Central memory CD8-positive, alpha-beta T cell (primary cell): Measurements from ENCODE around the gene FCHO1.

Experiments
- ATAC-seq: fragments of 150-1000 bp; cut with Tn5 transposase; replicated peaks from 2 replicates; pipeline ENCODE4 v1.10.0; 2022; ENCODE audit warnings: mild to moderate bottlenecking, moderate FRiP score, moderate number of reproducible peaks; ENCODE audit not compliant: poor library complexity, severe bottlenecking; ENCODE audit errors: extremely low read depth
- DNase-seq, 2 donors: peaks; one replicate each; pipeline ENCODE4 v3.0.0; 2021; ENCODE audit warnings: low spot score in 2 of 2
- H3K27ac Mint-ChIP-seq: one replicate; pipeline ENCODE4 v1.8.0; 2022; ENCODE audit warnings: low read depth, mild to moderate bottlenecking, moderate library complexity, mixed read lengths
- H3K27me3 Mint-ChIP-seq: one replicate; pipeline ENCODE4 v1.8.0; 2022; ENCODE audit warnings: mixed read lengths
- H3K36me3 Mint-ChIP-seq: one replicate; pipeline ENCODE4 v1.8.0; 2022; ENCODE audit warnings: mild to moderate bottlenecking, moderate library complexity, mixed read lengths; ENCODE audit not compliant: insufficient read depth
- H3K4me1 Mint-ChIP-seq: one replicate; pipeline ENCODE4 v1.8.0; 2022; ENCODE audit warnings: mixed read lengths
- H3K4me3 Mint-ChIP-seq: one replicate; pipeline ENCODE4 v1.8.0; 2022; ENCODE audit warnings: mild to moderate bottlenecking, moderate library complexity, mixed read lengths
- H3K9me3 Mint-ChIP-seq: one replicate; pipeline ENCODE4 v1.8.0; 2022; ENCODE audit warnings: mixed read lengths

Gene FCHO1

GRCh38 chr19:17757125-17757524 lies 5.8 kb downstream of the FCHO1 start:
- ATAC-seq, result no peak

DNA sequence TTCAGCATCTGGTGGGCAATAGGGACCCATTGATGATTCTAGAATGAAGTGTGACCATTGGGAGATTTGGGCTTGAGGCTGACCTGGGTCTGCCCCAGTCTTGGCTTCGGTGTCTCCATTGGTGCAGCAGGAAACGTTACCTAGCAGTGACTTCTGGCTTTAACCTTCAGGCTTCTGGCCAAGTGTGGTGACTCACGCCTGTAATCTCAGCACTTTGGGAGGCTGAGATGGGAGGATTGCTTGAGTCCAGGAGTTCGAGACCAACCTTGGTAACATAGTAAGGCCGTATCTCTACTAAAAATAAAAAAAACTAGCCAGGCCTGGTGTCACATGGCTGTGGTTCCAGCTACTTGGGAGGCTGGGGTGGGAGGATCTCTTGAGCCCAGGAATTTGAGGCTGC lies 7.2 kb downstream of the FCHO1 start:
- Mint-ChIP-seq H3K36me3 (peaks cover 30% of the 10 kb centered on the region), H3K9me3 (no peaks in the 10 kb centered on the region), H3K27me3 (no peaks in the 10 kb centered on the region), H3K4me3 (no peak overlapping the region), H3K4me1 (peaks cover 14% of the 10 kb centered on the region), H3K27ac (no peak overlapping the region)
- ATAC-seq, result no peak
- no peak for DNase-seq

More at GRCh38 chr19:17757125-17757524, 5.8 kb downstream of the FCHO1 start:
- Mint-ChIP-seq H3K36me3 (peaks cover 21% of the 10 kb centered on the region), H3K27ac (no peak overlapping the region), H3K4me3 (no peak overlapping the region), H3K9me3 (no peaks in the 10 kb centered on the region), H3K4me1 (peaks cover 14% of the 10 kb centered on the region), H3K27me3 (no peaks in the 10 kb centered on the region)
- DNase-seq, result no peak

GRCh38 chr19:17761148-17761547 lies 9.9 kb downstream of the FCHO1 start:
- H3K27ac Mint-ChIP-seq, result no peak overlapping the region
- H3K4me3 Mint-ChIP-seq, result no peak overlapping the region
- ATAC-seq (no peak), DNase-seq (no peak)
- H3K9me3 Mint-ChIP-seq, result no peaks in the 10 kb centered on the region
- H3K27me3 Mint-ChIP-seq, result no peaks in the 10 kb centered on the region
- peaks cover 52% of the 10 kb centered on the region for H3K36me3 Mint-ChIP-seq
- H3K4me1 Mint-ChIP-seq, result no peaks in the 10 kb centered on the region

DNA sequence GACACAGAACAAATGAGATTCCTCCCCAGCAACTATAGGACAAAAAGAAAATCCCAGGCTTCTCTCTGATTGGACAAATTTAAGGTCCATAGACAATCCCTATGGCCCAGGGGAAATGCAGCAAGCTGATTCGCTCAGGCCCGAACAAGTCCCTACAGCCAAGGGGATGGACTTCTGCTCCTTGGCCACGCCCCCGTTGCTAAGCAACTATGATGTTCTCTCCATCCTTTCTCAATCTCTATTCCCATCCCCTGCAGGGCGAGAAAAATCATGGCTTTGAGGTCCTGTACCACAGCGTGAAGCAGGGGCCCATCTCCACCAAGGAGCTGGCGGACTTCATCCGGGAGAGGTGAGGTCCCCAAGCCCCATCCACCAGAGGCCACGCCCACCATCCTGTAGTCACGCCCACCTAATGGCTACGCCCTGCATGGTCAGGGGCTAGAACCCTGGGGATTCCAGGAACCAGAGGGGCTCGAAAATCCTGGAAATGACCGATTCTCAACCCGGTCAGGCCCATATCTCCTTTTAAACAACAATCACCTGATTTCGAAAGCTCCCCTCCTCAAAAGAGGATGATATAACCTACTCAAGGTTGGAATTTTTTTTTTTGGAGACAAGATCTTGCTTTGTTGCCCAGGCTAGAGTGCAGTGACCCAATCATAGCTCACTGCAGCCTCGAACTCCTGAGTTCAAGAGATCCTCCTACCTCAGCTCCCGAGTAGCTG lies 11.4 kb downstream of the FCHO1 start:
- H3K27ac Mint-ChIP-seq, result no peak overlapping the region
- no peaks in the 10 kb centered on the region for H3K27me3 Mint-ChIP-seq
- H3K36me3 Mint-ChIP-seq, result peaks cover 60% of the 10 kb centered on the region
- ATAC-seq (no peak), DNase-seq (no peak)
- no peaks in the 10 kb centered on the region for H3K9me3 Mint-ChIP-seq
- H3K4me3 Mint-ChIP-seq, result no peak overlapping the region
- H3K4me1 Mint-ChIP-seq, result no peaks in the 10 kb centered on the region

DNA sequence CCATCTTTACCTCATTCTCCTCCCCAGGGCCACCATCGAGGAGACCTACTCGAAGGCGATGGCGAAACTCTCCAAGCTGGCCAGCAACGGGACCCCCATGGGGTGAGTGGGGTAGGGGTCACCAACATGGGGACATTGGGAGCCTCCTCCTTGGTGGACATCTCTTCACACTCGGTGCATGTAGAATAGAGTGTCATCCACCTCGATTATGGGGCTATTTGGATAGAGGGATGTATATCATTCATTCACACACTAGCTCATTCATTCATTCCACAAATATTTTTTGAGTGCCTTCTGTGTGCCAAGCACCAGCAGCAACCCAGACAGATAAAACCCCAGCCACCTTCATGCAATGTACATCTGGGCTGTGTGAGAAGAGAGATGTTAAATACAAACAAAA lies 13.1 kb downstream of the FCHO1 start:
- no peaks in the 10 kb centered on the region for H3K9me3 Mint-ChIP-seq
- ATAC-seq (no peak), DNase-seq (no peak)
- H3K36me3 Mint-ChIP-seq, result peaks cover 66% of the 10 kb centered on the region
- no peaks in the 10 kb centered on the region for H3K4me1 Mint-ChIP-seq
- no peak overlapping the region for H3K4me3 Mint-ChIP-seq
- H3K27ac Mint-ChIP-seq, result no peak overlapping the region
- no peaks in the 10 kb centered on the region for H3K27me3 Mint-ChIP-seq

GRCh38 chr19:17765069-17765618 lies 13.9 kb downstream of the FCHO1 start:
- Mint-ChIP-seq H3K4me3 (no peak overlapping the region), H3K4me1 (no peaks in the 10 kb centered on the region), H3K27me3 (no peaks in the 10 kb centered on the region), H3K27ac (peak overlapping the region; percentile 35), H3K9me3 (no peaks in the 10 kb centered on the region), H3K36me3 (peaks cover 66% of the 10 kb centered on the region)
- ATAC-seq (no peak), DNase-seq (no peak)

- Mint-ChIP-seq H3K4me1 (no peaks in the 10 kb centered on the region), H3K4me3 (no peak overlapping the region), H3K36me3 (peaks cover 76% of the 10 kb centered on the region), H3K9me3 (no peaks in the 10 kb centered on the region), H3K27me3 (no peaks in the 10 kb centered on the region), H3K27ac (no peak overlapping the region)
- no peak for DNase-seq
- ATAC-seq, result no peak
These were observed 15.4 kb downstream of the FCHO1 start for GRCh38 chr19:17766543-17767131.

DNA sequence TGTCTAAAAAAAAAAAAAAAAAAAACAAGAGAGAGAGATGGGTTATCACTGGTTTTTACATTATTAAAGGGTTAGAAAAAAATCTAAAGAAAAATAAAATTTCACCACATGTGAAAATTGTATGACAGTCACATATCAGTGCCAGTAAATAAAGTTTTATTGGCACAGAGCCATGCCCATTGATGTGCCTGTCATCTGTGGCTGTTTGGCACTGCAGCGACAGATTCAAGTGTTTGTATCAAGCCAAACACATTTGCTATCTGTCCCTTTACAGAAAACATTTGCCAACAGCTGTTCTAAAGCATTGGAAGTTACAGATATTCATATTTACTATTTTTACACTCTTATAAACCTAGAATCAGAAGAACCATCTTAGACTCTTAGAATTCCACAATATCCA lies 16.3 kb downstream of the FCHO1 start:
- ATAC-seq (no peak), DNase-seq (no peak)
- H3K4me3 Mint-ChIP-seq, result no peak overlapping the region
- no peaks in the 10 kb centered on the region for H3K4me1 Mint-ChIP-seq
- H3K27ac Mint-ChIP-seq, result no peak overlapping the region
- no peaks in the 10 kb centered on the region for H3K9me3 Mint-ChIP-seq
- H3K36me3 Mint-ChIP-seq, result peaks cover 78% of the 10 kb centered on the region
- H3K27me3 Mint-ChIP-seq, result no peaks in the 10 kb centered on the region

GRCh38 chr19:17770613-17771012 lies 19.3 kb downstream of the FCHO1 start:
- H3K4me3 Mint-ChIP-seq, result no peak overlapping the region
- ATAC-seq (no peak), DNase-seq (no peak)
- H3K9me3 Mint-ChIP-seq, result no peaks in the 10 kb centered on the region
- H3K27ac Mint-ChIP-seq, result no peak overlapping the region
- H3K27me3 Mint-ChIP-seq, result no peaks in the 10 kb centered on the region
- no peaks in the 10 kb centered on the region for H3K4me1 Mint-ChIP-seq
- H3K36me3 Mint-ChIP-seq, result peaks cover 54% of the 10 kb centered on the region

DNA sequence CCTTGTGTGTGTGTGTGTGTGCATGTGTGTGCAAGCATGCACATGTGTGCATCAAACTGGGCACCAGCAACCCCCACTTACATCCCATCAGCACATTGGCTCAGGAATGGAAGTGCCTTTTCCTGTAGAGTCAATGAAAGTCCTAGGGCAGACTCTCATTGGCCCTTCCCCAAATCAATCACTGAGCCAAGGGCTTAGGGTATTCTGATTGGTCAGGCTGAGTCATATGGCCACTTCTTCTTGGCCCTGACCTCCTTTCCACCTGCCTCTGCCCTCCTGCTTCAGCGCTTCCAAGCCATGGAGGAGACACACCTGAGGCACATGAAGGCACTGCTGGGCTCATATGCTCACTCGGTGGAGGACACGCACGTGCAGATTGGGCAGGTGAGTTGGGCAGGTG lies 20.9 kb downstream of the FCHO1 start:
- Mint-ChIP-seq H3K27ac (no peak overlapping the region), H3K4me1 (no peaks in the 10 kb centered on the region), H3K9me3 (no peaks in the 10 kb centered on the region), H3K36me3 (peaks cover 47% of the 10 kb centered on the region), H3K27me3 (no peaks in the 10 kb centered on the region), H3K4me3 (no peak overlapping the region)
- DNase-seq, result no peak
- no peak for ATAC-seq

DNA sequence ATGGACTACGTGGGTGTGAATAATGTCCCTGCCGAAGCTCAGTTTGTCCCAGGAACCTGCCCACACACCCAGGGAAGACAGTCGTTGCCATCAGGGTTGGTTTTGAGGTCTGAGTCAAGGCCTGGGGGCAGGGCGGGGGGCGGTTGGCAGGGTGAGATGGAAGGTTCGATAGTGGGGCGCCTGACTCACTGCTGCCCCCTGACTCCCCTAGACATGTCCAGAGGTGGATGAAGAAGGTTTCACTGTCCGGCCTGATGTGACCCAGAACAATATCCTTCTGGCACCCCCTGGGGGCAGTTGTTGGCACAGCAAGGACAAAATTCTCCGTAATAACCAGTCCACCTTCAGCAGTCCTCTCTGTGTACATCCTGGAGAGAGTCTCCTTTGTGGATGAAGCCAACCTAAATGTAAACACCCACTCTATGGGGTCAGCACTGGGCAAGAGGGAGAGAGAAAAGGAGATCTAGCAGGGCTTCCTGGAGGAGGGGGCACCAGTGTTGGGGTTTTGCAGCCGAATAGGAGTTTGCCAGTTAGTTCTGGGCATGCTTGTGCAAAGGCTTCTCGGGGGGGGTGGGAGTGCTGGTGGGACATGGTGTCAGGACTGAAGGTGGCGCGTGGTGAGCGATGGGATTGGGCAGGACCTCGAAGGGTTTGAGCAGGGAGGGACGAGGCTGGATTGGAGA lies 24.1 kb downstream of the FCHO1 start:
- ATAC-seq, result no peak
- H3K4me3 Mint-ChIP-seq, result no peak overlapping the region
- H3K4me1 Mint-ChIP-seq, result peaks cover 5% of the 10 kb centered on the region
- H3K27me3 Mint-ChIP-seq, result no peaks in the 10 kb centered on the region
- H3K9me3 Mint-ChIP-seq, result no peaks in the 10 kb centered on the region
- H3K36me3 Mint-ChIP-seq, result peaks cover 26% of the 10 kb centered on the region
- DNase-seq, result peak in 1 of 2 donors; percentile 25
- no peak overlapping the region for H3K27ac Mint-ChIP-seq

DNA sequence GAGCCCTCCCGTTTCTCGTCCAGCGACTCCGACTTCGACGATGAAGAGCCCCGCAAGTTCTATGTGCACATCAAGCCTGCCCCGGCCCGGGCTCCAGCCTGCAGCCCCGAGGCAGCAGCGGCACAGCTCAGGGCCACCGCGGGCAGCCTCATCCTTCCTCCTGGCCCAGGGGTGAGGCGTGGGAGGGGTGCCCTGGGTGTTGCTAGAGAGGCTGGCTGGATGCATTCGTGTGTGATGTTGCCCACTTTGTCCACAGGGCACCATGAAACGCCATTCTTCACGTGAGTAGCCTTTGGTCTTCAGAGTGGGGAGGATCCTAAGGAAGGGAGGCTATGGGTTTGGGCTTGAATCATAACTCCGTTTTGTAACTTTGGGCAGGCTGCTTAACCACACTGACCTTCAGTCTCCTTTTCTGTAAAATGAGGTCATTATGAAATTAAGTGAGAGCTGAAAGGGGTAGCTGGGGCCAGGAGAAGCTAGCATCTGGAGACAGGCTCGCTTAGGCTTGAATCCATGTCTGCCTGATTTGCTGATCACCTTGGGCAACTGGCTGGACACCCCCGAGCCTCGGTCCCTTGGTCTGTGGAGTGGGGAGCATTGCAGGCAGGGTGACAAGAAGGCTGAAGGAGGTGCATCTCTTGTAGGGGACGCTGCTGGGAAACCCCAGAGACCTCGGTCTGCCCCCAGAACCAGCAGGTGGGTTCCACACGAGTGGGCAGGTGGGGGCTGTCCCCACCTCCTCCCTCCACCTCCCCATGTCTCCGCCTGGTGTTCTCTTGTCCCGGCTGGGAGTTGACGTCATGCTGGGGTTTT lies 24.9 kb downstream of the FCHO1 start:
- ATAC-seq (peak; percentile 59), DNase-seq (no peak)
- Mint-ChIP-seq H3K27ac (no peak overlapping the region), H3K36me3 (peaks cover 19% of the 10 kb centered on the region), H3K9me3 (no peaks in the 10 kb centered on the region), H3K4me1 (peaks cover 5% of the 10 kb centered on the region), H3K27me3 (no peaks in the 10 kb centered on the region), H3K4me3 (no peak overlapping the region)
